Activated naive CD4-positive, alpha-beta T cell treated with anti-CD3 and anti-CD28 coated beads, Interleukin-2, amount 50 U/mL, for 24 hours (primary cell): ENCODE measurements around the gene TGM6.

Experiments
- H3K27ac Mint-ChIP-seq: one replicate; pipeline ENCODE4 v1.8.0; 2021; ENCODE audit warnings: mild to moderate bottlenecking, mixed read lengths
- H3K27me3 Mint-ChIP-seq: one replicate; pipeline ENCODE4 v1.8.0; 2021; ENCODE audit warnings: mixed read lengths
- H3K36me3 Mint-ChIP-seq: one replicate; pipeline ENCODE4 v1.8.0; 2021; ENCODE audit warnings: mixed read lengths
- H3K4me1 Mint-ChIP-seq: one replicate; pipeline ENCODE4 v1.8.0; 2021; ENCODE audit warnings: mixed read lengths
- H3K4me3 Mint-ChIP-seq: one replicate; pipeline ENCODE4 v1.8.0; 2021; ENCODE audit warnings: mild to moderate bottlenecking, mixed read lengths
- H3K9me3 Mint-ChIP-seq: one replicate; pipeline ENCODE4 v1.8.0; 2021; ENCODE audit warnings: mixed read lengths

The TGM6 gene

DNA sequence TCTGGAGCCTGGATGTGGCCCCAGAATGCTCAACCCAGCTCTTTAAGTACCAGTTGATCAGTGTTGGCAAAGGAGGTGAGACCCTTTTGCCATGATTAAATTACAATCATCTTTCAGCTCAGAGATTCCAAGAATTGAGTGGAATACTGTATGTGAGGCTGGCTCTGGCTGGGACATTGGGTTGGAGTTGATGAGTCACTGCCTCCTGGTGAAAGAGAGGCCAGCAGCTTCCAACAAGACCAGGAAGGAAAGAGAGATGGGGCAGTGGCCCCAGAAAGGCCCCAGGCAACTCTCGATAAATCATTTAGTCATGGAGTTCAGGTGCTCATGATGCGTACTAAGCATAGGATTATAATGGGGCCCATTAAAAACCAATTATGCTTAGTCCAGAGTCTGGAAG, 2.1 kb downstream of the TGM6 start:
- peaks cover 3% of the 10 kb centered on the region for H3K27me3 Mint-ChIP-seq
- H3K27ac Mint-ChIP-seq = no peak overlapping the region
- H3K9me3 Mint-ChIP-seq = no peaks in the 10 kb centered on the region
- H3K36me3 Mint-ChIP-seq = no peaks in the 10 kb centered on the region
- H3K4me1 Mint-ChIP-seq = peaks cover 29% of the 10 kb centered on the region
- H3K4me3 Mint-ChIP-seq = no peak overlapping the region

- H3K4me3 Mint-ChIP-seq = no peak overlapping the region
- H3K4me1 Mint-ChIP-seq = peaks cover 11% of the 10 kb centered on the region
Observed at GRCh38 chr20:2385026-2385425, 4.3 kb downstream of the TGM6 start.

GRCh38 chr20:2385496-2385895, 4.8 kb downstream of the TGM6 start:
- H3K9me3 Mint-ChIP-seq = no peaks in the 10 kb centered on the region
- no peak overlapping the region for H3K4me3 Mint-ChIP-seq
- no peak overlapping the region for H3K27ac Mint-ChIP-seq
- peaks cover 7% of the 10 kb centered on the region for H3K4me1 Mint-ChIP-seq
- peaks cover 2% of the 10 kb centered on the region for H3K27me3 Mint-ChIP-seq
- no peaks in the 10 kb centered on the region for H3K36me3 Mint-ChIP-seq

More at GRCh38 chr20:2385026-2385425, 4.3 kb downstream of the TGM6 start:
- no peaks in the 10 kb centered on the region for H3K9me3 Mint-ChIP-seq
- H3K27ac Mint-ChIP-seq = no peak overlapping the region
- H3K36me3 Mint-ChIP-seq = no peaks in the 10 kb centered on the region
- peaks cover 2% of the 10 kb centered on the region for H3K27me3 Mint-ChIP-seq

DNA sequence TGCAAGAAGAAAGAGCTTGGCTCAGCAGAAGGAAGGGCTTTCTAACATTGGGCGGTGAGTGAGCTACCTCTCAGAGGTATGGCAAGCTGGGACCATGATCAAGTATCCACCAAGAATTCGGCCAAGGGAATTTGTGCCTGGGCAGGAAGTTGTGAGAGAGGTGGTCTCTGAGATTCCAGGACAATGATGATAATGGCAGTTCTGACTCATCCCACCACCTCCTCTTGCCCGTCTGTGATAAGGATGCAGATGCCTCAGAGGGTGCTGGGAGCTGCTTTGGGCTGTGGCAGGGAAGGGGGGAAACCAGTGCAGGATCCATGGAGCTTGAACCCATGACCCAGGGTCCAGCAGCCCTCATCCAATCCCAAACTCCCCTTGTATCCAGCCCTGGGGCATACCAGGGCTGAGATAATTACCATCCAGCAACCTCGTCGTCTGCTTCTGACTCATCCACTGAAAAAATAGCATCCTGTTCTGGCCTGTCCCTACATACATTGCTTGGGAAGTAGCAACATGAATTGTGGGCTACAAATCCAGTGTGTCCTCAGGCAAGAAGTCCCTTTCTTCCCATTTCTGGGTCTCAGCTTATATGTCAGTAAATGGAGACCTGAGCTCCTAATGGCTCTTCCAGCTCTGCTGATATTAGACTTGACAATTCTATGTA, 5.9 kb downstream of the TGM6 start:
- Mint-ChIP-seq H3K27me3 (peaks cover 2% of the 10 kb centered on the region), H3K4me1 (peaks cover 3% of the 10 kb centered on the region), H3K36me3 (no peaks in the 10 kb centered on the region), H3K4me3 (no peak overlapping the region), H3K27ac (no peak overlapping the region), H3K9me3 (no peaks in the 10 kb centered on the region)

GRCh38 chr20:2387180-2387577, 6.5 kb downstream of the TGM6 start:
- no peak overlapping the region for H3K27ac Mint-ChIP-seq
- no peak overlapping the region for H3K4me3 Mint-ChIP-seq
- H3K36me3 Mint-ChIP-seq = no peaks in the 10 kb centered on the region
- H3K9me3 Mint-ChIP-seq = no peaks in the 10 kb centered on the region
- peaks cover 3% of the 10 kb centered on the region for H3K4me1 Mint-ChIP-seq
- peaks cover 2% of the 10 kb centered on the region for H3K27me3 Mint-ChIP-seq

GRCh38 chr20:2387580-2387979, 6.9 kb downstream of the TGM6 start:
- H3K4me3 Mint-ChIP-seq = no peak overlapping the region
- peaks cover 3% of the 10 kb centered on the region for H3K4me1 Mint-ChIP-seq
- no peak overlapping the region for H3K27ac Mint-ChIP-seq
- H3K9me3 Mint-ChIP-seq = no peaks in the 10 kb centered on the region
- H3K27me3 Mint-ChIP-seq = peaks cover 2% of the 10 kb centered on the region
- no peaks in the 10 kb centered on the region for H3K36me3 Mint-ChIP-seq

- H3K4me1 Mint-ChIP-seq = peaks cover 3% of the 10 kb centered on the region
- no peak overlapping the region for H3K4me3 Mint-ChIP-seq
- H3K27ac Mint-ChIP-seq = no peak overlapping the region
- H3K9me3 Mint-ChIP-seq = no peaks in the 10 kb centered on the region
- H3K36me3 Mint-ChIP-seq = no peaks in the 10 kb centered on the region
- H3K27me3 Mint-ChIP-seq = peaks cover 2% of the 10 kb centered on the region
Observed at GRCh38 chr20:2390951-2391675, 10.4 kb downstream of the TGM6 start.

DNA sequence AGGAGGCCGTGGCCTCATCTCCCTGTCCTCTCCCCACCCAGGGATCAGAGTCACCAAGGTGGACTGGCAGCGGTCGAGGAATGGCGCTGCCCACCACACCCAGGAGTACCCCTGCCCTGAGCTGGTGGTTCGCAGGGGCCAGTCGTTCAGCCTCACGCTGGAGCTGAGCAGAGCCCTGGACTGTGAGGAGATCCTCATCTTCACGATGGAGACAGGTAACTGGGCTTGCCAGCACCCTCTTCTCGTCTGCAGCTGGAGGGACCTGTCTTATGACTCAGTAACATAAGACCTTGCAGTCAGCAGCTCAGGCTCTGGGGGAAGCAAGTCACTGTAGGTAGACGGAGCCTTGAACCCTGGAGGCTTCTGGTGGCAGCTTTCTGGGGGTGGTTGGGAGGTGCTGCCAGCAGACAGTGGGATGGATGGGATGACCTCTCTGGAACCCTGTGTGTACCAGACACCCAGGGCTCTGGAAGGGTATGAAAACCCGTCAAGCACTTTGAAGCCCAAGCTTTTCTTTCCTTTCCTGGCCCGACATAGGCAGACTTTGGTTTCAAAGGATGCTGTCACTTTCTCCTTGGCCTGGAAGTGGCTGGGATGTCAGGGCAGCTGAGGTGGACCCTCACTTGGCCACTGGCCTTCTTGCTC, 13.8 kb downstream of the TGM6 start:
- no peaks in the 10 kb centered on the region for H3K36me3 Mint-ChIP-seq
- H3K4me3 Mint-ChIP-seq = no peak overlapping the region
- no peak overlapping the region for H3K27ac Mint-ChIP-seq
- no peaks in the 10 kb centered on the region for H3K27me3 Mint-ChIP-seq
- H3K4me1 Mint-ChIP-seq = no peaks in the 10 kb centered on the region
- no peaks in the 10 kb centered on the region for H3K9me3 Mint-ChIP-seq

GRCh38 chr20:2395136-2395535, 14.4 kb downstream of the TGM6 start:
- Mint-ChIP-seq H3K4me3 (no peak overlapping the region), H3K36me3 (no peaks in the 10 kb centered on the region), H3K27me3 (no peaks in the 10 kb centered on the region), H3K9me3 (no peaks in the 10 kb centered on the region), H3K4me1 (no peaks in the 10 kb centered on the region), H3K27ac (no peak overlapping the region)

- Mint-ChIP-seq H3K4me3 (no peak overlapping the region), H3K4me1 (no peaks in the 10 kb centered on the region), H3K36me3 (no peaks in the 10 kb centered on the region), H3K27me3 (no peaks in the 10 kb centered on the region), H3K27ac (no peak overlapping the region), H3K9me3 (no peaks in the 10 kb centered on the region)
Observed at GRCh38 chr20:2396241-2396814, 15.6 kb downstream of the TGM6 start.

GRCh38 chr20:2397091-2397490, 16.4 kb downstream of the TGM6 start:
- H3K27ac Mint-ChIP-seq = no peak overlapping the region
- H3K36me3 Mint-ChIP-seq = no peaks in the 10 kb centered on the region
- no peaks in the 10 kb centered on the region for H3K27me3 Mint-ChIP-seq
- no peak overlapping the region for H3K4me3 Mint-ChIP-seq
- H3K4me1 Mint-ChIP-seq = no peaks in the 10 kb centered on the region
- no peaks in the 10 kb centered on the region for H3K9me3 Mint-ChIP-seq

DNA sequence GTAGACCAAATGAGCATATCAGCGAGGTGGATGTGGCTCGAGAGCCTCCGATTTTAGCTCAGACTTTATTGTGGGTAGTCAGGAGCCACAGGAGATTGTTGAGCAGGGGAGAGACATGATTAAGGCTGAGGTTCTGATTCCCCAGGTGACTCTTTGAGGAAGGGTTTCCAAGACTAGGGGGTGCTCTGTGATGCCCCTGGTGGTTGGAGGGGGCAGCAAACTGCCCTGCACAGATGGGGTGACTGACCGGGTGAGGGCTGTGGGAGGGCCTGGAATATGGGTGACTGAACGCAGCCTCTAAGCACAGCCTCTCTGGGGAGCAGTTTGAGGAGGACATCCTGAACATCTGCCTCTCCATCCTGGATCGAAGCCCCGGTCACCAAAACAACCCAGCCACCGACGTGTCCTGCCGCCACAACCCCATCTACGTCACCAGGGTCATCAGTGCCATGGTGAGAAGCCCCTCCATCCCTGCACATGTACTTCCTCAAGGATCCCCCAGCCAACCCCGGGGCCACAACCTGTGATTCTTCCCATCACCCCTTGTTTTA, 17.0 kb downstream of the TGM6 start:
- Mint-ChIP-seq H3K27me3 (no peaks in the 10 kb centered on the region), H3K27ac (no peak overlapping the region), H3K36me3 (no peaks in the 10 kb centered on the region), H3K4me3 (no peak overlapping the region), H3K9me3 (no peaks in the 10 kb centered on the region), H3K4me1 (no peaks in the 10 kb centered on the region)

DNA sequence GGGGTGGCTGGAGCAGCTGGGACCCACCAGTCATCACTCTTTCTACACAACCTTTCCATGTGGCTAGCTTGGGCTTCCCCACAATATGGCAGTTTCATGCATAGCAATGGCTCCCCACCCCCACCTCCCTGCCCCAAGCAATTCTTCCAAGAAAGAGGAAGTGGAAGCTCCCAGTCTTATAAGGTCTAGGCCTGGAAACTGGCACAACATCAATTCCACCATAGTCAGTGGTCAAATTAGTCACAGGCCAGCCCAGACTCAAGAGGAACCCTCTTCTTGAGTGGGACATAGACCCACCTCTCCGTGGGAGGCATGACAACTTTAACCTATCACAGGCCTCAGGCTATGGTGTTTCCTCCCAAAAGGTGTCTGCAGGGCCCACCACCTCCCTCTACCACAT, 17.7 kb downstream of the TGM6 start:
- Mint-ChIP-seq H3K9me3 (no peaks in the 10 kb centered on the region), H3K27me3 (no peaks in the 10 kb centered on the region), H3K36me3 (no peaks in the 10 kb centered on the region), H3K4me1 (no peaks in the 10 kb centered on the region), H3K27ac (no peak overlapping the region), H3K4me3 (no peak overlapping the region)

- H3K4me1 Mint-ChIP-seq = no peaks in the 10 kb centered on the region
- H3K27ac Mint-ChIP-seq = no peak overlapping the region
- no peaks in the 10 kb centered on the region for H3K27me3 Mint-ChIP-seq
- H3K36me3 Mint-ChIP-seq = no peaks in the 10 kb centered on the region
- H3K4me3 Mint-ChIP-seq = no peak overlapping the region
- H3K9me3 Mint-ChIP-seq = no peaks in the 10 kb centered on the region
Observed at GRCh38 chr20:2399390-2399789, 18.7 kb downstream of the TGM6 start.

DNA sequence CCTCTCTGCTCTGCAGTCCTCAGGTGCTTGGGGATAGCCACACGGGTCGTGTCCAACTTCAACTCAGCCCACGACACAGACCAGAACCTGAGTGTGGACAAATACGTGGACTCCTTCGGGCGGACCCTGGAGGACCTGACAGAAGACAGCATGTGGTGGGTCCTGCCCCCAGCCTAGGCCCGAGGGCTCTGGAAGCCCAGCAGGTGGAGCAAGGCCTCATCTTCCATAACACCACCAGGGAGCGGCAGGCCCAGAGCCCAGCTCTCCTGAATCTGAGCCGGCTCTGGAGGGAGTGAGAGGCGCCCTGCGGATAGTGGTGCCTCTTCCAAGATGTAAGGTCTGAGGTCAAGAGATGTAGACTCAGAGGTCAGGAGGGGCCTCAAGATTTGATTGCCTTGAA, 19.6 kb downstream of the TGM6 start:
- Mint-ChIP-seq H3K27me3 (no peaks in the 10 kb centered on the region), H3K36me3 (no peaks in the 10 kb centered on the region), H3K4me3 (no peak overlapping the region), H3K4me1 (no peaks in the 10 kb centered on the region), H3K9me3 (no peaks in the 10 kb centered on the region), H3K27ac (no peak overlapping the region)

DNA sequence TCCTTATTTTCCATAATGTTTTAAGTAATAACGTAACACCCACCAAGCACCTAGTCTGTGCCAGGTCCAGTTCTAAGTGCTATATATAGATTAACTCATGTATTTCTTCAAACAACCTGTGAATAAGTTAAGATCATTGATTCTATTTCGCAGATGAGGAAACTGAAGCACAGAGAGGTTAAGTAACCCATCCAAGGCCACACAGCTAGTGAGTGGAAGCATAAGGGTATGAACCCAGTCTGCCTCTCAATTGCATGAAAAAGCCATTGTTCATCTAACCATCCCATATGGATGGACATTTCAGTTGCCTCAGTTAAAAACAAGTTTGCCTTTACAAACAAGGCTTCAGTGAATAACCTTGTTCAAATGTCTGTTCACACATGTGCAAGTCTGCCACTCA, 20.8 kb downstream of the TGM6 start:
- Mint-ChIP-seq H3K27me3 (no peaks in the 10 kb centered on the region), H3K27ac (no peak overlapping the region), H3K36me3 (no peaks in the 10 kb centered on the region), H3K4me3 (no peak overlapping the region), H3K9me3 (no peaks in the 10 kb centered on the region), H3K4me1 (no peaks in the 10 kb centered on the region)
